ENCODE results near the gene GNAI1.

The GNAI1 gene

DNA sequence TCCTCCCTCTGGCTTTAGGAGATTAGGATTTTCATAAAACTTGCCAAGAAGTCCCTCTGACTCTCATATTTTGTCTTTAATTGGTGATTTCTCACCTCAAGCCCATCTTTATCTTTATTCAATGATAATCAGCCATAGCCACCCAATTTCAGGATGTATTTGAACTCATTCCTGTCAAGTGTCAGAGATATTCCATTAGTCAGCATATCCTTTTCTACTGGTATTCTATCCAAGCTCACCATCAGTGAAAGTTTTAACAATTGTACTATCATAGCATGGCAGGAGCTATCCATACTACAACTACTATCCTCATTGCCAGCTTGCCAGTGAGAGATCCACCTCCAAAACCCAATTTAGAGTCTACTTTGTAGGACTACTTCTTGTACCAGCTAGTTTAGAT, 114.6 kb downstream of the GNAI1 start:
- no peaks in the 10 kb centered on the region for H3K27me3 ChIP-seq (ENCODE audit: insufficient read depth, low read length)
- H2AFZ ChIP-seq (ENCODE audit: low read length, unreplicated experiment): no peak overlapping the region
- no peaks in the 10 kb centered on the region for H3K79me2 ChIP-seq (ENCODE audit: control insufficient read depth, insufficient read depth, low read length, unreplicated experiment)
- H3K4me3 ChIP-seq (ENCODE audit: low read depth, low read length): no peak overlapping the region
- peaks cover 6% of the 10 kb centered on the region for H3K4me1 ChIP-seq (ENCODE audit: control insufficient read depth, insufficient read depth, low read length, unreplicated experiment)
- H3K36me3 ChIP-seq (ENCODE audit: insufficient read depth, low read length): no peaks in the 10 kb centered on the region
- no peak overlapping the region for H3K27ac ChIP-seq (ENCODE audit: low read depth, low read length)

- Histone ChIP-seq H3K4me1 (ENCODE audit: control insufficient read depth, insufficient read depth, low read length, unreplicated experiment) (peaks cover 3% of the 10 kb centered on the region), H2AFZ (ENCODE audit: low read length, unreplicated experiment) (no peak overlapping the region), H3K4me3 (ENCODE audit: low read depth, low read length) (no peak overlapping the region), H3K79me2 (ENCODE audit: control insufficient read depth, insufficient read depth, low read length, unreplicated experiment) (no peaks in the 10 kb centered on the region), H3K36me3 (ENCODE audit: insufficient read depth, low read length) (no peaks in the 10 kb centered on the region), H3K27me3 (ENCODE audit: insufficient read depth, low read length) (no peaks in the 10 kb centered on the region), H3K27ac (ENCODE audit: low read depth, low read length) (no peak overlapping the region)
Measured at GRCh38 chr7:80249619-80250295, 115.1 kb downstream of the GNAI1 start.

DNA sequence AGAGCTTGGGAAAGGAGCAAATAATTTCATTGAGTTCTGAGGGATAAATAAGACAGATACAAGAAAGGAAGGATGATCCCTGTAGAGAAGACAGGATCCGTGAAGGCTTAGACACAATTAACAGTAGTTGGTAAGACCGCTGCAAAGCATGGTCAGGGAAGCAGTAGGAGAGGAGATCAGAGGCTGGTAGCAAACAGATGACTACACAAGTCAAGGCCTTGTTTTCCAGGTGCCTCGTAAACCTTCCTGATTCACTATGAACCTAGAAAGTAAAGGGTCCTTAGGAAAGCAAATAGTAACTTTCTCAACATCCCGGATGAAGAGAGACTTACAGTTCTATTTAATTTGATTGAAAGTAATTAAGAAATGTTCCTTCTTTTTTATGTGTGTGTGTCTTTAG, 118.6 kb downstream of the GNAI1 start:
- H3K4me1 ChIP-seq (ENCODE audit: control insufficient read depth, insufficient read depth, low read length, unreplicated experiment): no peaks in the 10 kb centered on the region
- no peaks in the 10 kb centered on the region for H3K79me2 ChIP-seq (ENCODE audit: control insufficient read depth, insufficient read depth, low read length, unreplicated experiment)
- no peak overlapping the region for H2AFZ ChIP-seq (ENCODE audit: low read length, unreplicated experiment)
- no peak overlapping the region for H3K27ac ChIP-seq (ENCODE audit: low read depth, low read length)
- H3K36me3 ChIP-seq (ENCODE audit: insufficient read depth, low read length): no peaks in the 10 kb centered on the region
- H3K4me3 ChIP-seq (ENCODE audit: low read depth, low read length): no peak overlapping the region
- H3K27me3 ChIP-seq (ENCODE audit: insufficient read depth, low read length): no peaks in the 10 kb centered on the region

- Histone ChIP-seq H2AFZ (ENCODE audit: low read length, unreplicated experiment) (no peak overlapping the region), H3K27ac (ENCODE audit: low read depth, low read length) (no peak overlapping the region), H3K27me3 (ENCODE audit: insufficient read depth, low read length) (no peaks in the 10 kb centered on the region), H3K4me3 (ENCODE audit: low read depth, low read length) (no peak overlapping the region), H3K36me3 (ENCODE audit: insufficient read depth, low read length) (no peaks in the 10 kb centered on the region), H3K79me2 (ENCODE audit: control insufficient read depth, insufficient read depth, low read length, unreplicated experiment) (no peaks in the 10 kb centered on the region), H3K4me1 (ENCODE audit: control insufficient read depth, insufficient read depth, low read length, unreplicated experiment) (no peaks in the 10 kb centered on the region)
Measured at GRCh38 chr7:80253653-80254052, 119.0 kb downstream of the GNAI1 start.

GRCh38 chr7:80255656-80256055, 121.0 kb downstream of the GNAI1 start:
- H3K79me2 ChIP-seq (ENCODE audit: control insufficient read depth, insufficient read depth, low read length, unreplicated experiment): no peaks in the 10 kb centered on the region
- H3K4me3 ChIP-seq (ENCODE audit: low read depth, low read length): no peak overlapping the region
- H3K4me1 ChIP-seq (ENCODE audit: control insufficient read depth, insufficient read depth, low read length, unreplicated experiment): no peaks in the 10 kb centered on the region
- H2AFZ ChIP-seq (ENCODE audit: low read length, unreplicated experiment): no peak overlapping the region
- no peak overlapping the region for H3K27ac ChIP-seq (ENCODE audit: low read depth, low read length)
- H3K36me3 ChIP-seq (ENCODE audit: insufficient read depth, low read length): no peaks in the 10 kb centered on the region
- no peaks in the 10 kb centered on the region for H3K27me3 ChIP-seq (ENCODE audit: insufficient read depth, low read length)

GRCh38 chr7:80257756-80258155, 123.1 kb downstream of the GNAI1 start:
- no peaks in the 10 kb centered on the region for H3K27me3 ChIP-seq (ENCODE audit: insufficient read depth, low read length)
- no peak overlapping the region for H3K4me3 ChIP-seq (ENCODE audit: low read depth, low read length)
- no peak overlapping the region for H2AFZ ChIP-seq (ENCODE audit: low read length, unreplicated experiment)
- H3K36me3 ChIP-seq (ENCODE audit: insufficient read depth, low read length): no peaks in the 10 kb centered on the region
- H3K79me2 ChIP-seq (ENCODE audit: control insufficient read depth, insufficient read depth, low read length, unreplicated experiment): no peaks in the 10 kb centered on the region
- H3K4me1 ChIP-seq (ENCODE audit: control insufficient read depth, insufficient read depth, low read length, unreplicated experiment): no peaks in the 10 kb centered on the region
- no peak overlapping the region for H3K27ac ChIP-seq (ENCODE audit: low read depth, low read length)

DNA sequence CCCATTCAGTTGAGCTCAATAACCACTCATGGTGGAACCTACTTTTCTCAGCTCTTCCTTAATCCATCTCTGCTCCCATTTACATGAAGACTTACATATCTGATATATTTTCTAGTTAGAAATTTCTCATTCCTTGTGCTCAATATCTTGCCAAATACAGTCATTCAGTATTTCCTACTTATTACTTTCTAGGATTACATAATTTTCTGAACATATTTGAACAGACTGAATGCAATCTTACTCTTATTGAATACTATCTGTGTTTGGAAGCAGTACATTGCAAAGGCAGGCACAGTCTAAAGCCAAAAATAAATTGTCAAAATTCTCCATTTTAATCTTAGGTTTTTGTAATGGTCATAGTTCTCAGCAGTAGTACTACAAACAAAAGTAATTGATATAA, 126.0 kb downstream of the GNAI1 start:
- Histone ChIP-seq H2AFZ (ENCODE audit: low read length, unreplicated experiment) (no peak overlapping the region), H3K36me3 (ENCODE audit: insufficient read depth, low read length) (no peaks in the 10 kb centered on the region), H3K27me3 (ENCODE audit: insufficient read depth, low read length) (no peaks in the 10 kb centered on the region)

GRCh38 chr7:80263333-80263732, 128.7 kb downstream of the GNAI1 start:
- Histone ChIP-seq H3K27ac (ENCODE audit: low read depth, low read length) (no peak overlapping the region), H3K27me3 (ENCODE audit: insufficient read depth, low read length) (no peaks in the 10 kb centered on the region), H3K79me2 (ENCODE audit: control insufficient read depth, insufficient read depth, low read length, unreplicated experiment) (no peaks in the 10 kb centered on the region), H3K36me3 (ENCODE audit: insufficient read depth, low read length) (no peaks in the 10 kb centered on the region), H3K4me3 (ENCODE audit: low read depth, low read length) (peak overlapping the region; percentile 55), H3K4me1 (ENCODE audit: control insufficient read depth, insufficient read depth, low read length, unreplicated experiment) (peaks cover 3% of the 10 kb centered on the region), H2AFZ (ENCODE audit: low read length, unreplicated experiment) (peak overlapping the region; percentile 42)

More for the DNA sequence above, 126.0 kb downstream of the GNAI1 start:
- Histone ChIP-seq H3K4me1 (ENCODE audit: control insufficient read depth, insufficient read depth, low read length, unreplicated experiment) (peaks cover 3% of the 10 kb centered on the region), H3K4me3 (ENCODE audit: low read depth, low read length) (no peak overlapping the region), H3K27ac (ENCODE audit: low read depth, low read length) (no peak overlapping the region), H3K79me2 (ENCODE audit: control insufficient read depth, insufficient read depth, low read length, unreplicated experiment) (no peaks in the 10 kb centered on the region)

- no peaks in the 10 kb centered on the region for H3K36me3 ChIP-seq (ENCODE audit: insufficient read depth, low read length)
- peaks cover 3% of the 10 kb centered on the region for H3K4me1 ChIP-seq (ENCODE audit: control insufficient read depth, insufficient read depth, low read length, unreplicated experiment)
- H3K4me3 ChIP-seq (ENCODE audit: low read depth, low read length): peak overlapping the region; percentile 55; the same call in 1 of the 2 replicates
- H3K27me3 ChIP-seq (ENCODE audit: insufficient read depth, low read length): no peaks in the 10 kb centered on the region
- no peaks in the 10 kb centered on the region for H3K79me2 ChIP-seq (ENCODE audit: control insufficient read depth, insufficient read depth, low read length, unreplicated experiment)
- peak overlapping the region; percentile 42 for H2AFZ ChIP-seq (ENCODE audit: low read length, unreplicated experiment)
- H3K27ac ChIP-seq (ENCODE audit: low read depth, low read length): no peak overlapping the region
Measured at GRCh38 chr7:80263821-80264220, 129.2 kb downstream of the GNAI1 start.

DNA sequence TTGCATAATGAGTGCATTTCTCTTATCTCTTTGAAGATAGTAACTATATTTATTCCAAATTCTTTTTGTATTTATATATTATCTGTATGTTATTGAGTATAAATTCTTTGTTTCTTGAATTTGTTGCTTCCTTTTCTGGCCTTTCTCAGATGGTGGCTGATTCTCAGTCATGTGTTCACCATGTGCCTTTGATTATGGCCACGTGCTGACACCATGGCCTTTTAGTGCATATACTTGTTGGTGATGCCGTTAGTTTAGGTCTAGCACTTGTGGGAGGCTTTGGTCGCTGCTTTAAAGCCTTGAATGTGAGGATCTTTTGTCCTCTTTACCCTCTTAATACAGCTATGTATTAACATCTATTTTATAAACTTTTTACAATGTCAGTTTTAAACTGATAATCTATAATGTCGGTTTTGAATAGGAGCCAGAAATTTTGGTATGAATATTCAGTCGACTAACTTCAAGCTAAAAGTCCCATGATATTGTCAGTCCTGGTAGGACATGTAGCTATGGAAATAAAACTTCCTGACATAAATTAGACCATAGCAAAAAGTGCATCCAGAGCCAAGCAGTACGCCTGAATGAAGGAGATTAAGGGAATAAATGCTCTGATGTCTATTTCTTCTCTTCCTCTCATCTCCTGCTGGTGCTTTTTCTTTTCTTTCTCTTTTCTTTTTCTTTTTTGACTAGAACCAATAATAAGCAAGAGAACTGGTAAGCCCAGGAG, 130.3 kb downstream of the GNAI1 start:
- Histone ChIP-seq H2AFZ (ENCODE audit: low read length, unreplicated experiment) (no peak overlapping the region), H3K27me3 (ENCODE audit: insufficient read depth, low read length) (no peaks in the 10 kb centered on the region), H3K27ac (ENCODE audit: low read depth, low read length) (no peak overlapping the region), H3K4me3 (ENCODE audit: low read depth, low read length) (no peak overlapping the region), H3K36me3 (ENCODE audit: insufficient read depth, low read length) (no peaks in the 10 kb centered on the region), H3K79me2 (ENCODE audit: control insufficient read depth, insufficient read depth, low read length, unreplicated experiment) (no peaks in the 10 kb centered on the region), H3K4me1 (ENCODE audit: control insufficient read depth, insufficient read depth, low read length, unreplicated experiment) (peaks cover 3% of the 10 kb centered on the region)
